ENCODE results near the gene PEX14. TPM values are rescaled to one million over a fixed set of nuclear protein-coding genes. Genes with fewer than 3 reads are reported as not detected.

Gene PEX14
- total RNA-seq, 3 donors from 2014 or later = 12.5 to 16.1 (median 14.8) TPM

GRCh38 chr1:10509809-10510509 is 35.2 kb downstream of the PEX14 start:
- TF ChIP-seq CTCF (IDR thresholded peaks at IDR 0.05) (no peak), POLR2AphosphoS5 (IDR thresholded peaks at IDR 0.05) (no peak), POLR2A (IDR thresholded peaks at IDR 0.05) (no peak)
- Histone ChIP-seq H3K4me3 (no peak overlapping the region), H3K36me3 (no peaks in the 10 kb centered on the region), H3K9me3 (no peaks in the 10 kb centered on the region), H3K4me1 (peaks cover 0 to 8% of the 10 kb centered on the region in 2 donors), H3K27me3 (no peaks in the 10 kb centered on the region), H3K27ac (peak overlapping the region; percentile 13 to 34)
- no peak for DNase-seq (ENCODE audit: low spot score in 2 of 2)
- intact Hi-C loops (cut with DNase I; ENCODE audit: low total_unique reads) = no loop called here

GRCh38 chr1:10510520-10511493 is 36.1 kb downstream of the PEX14 start:
- H3K36me3 ChIP-seq = no peaks in the 10 kb centered on the region
- H3K27ac ChIP-seq = peak overlapping the region; percentile 14 to 34
- DNase-seq (ENCODE audit: low spot score in 2 of 2) = no peak
- peaks cover 0 to 8% of the 10 kb centered on the region in 2 donors for H3K4me1 ChIP-seq
- H3K9me3 ChIP-seq = no peaks in the 10 kb centered on the region
- H3K27me3 ChIP-seq = no peaks in the 10 kb centered on the region
- intact Hi-C loops (cut with DNase I; ENCODE audit: low total_unique reads) = no loop called here
- H3K4me3 ChIP-seq = no peak overlapping the region
- TF ChIP-seq POLR2A (IDR thresholded peaks at IDR 0.05) (no peak), POLR2AphosphoS5 (IDR thresholded peaks at IDR 0.05) (no peak), CTCF (IDR thresholded peaks at IDR 0.05) (no peak)

- no peak for TF ChIP-seq POLR2AphosphoS5 (IDR thresholded peaks at IDR 0.05)
- TF ChIP-seq CTCF (IDR thresholded peaks at IDR 0.05) = no peak
- TF ChIP-seq POLR2A (IDR thresholded peaks at IDR 0.05) = no peak
- intact Hi-C loops (cut with DNase I; ENCODE audit: low total_unique reads) = no loop called here
- Histone ChIP-seq H3K4me1 (peaks cover 0 to 8% of the 10 kb centered on the region in 2 donors), H3K9me3 (no peaks in the 10 kb centered on the region), H3K27me3 (no peaks in the 10 kb centered on the region), H3K4me3 (no peak overlapping the region), H3K27ac (peak overlapping the region; percentile 12 to 14), H3K36me3 (no peaks in the 10 kb centered on the region)
- no peak for DNase-seq (ENCODE audit: low spot score in 2 of 2)
Observed at GRCh38 chr1:10511494-10511885, 36.7 kb downstream of the PEX14 start.

GRCh38 chr1:10513199-10513598 is 38.4 kb downstream of the PEX14 start:
- no peaks in the 10 kb centered on the region for H3K27me3 ChIP-seq
- no peaks in the 10 kb centered on the region for H3K9me3 ChIP-seq
- peaks cover 0 to 8% of the 10 kb centered on the region in 2 donors for H3K4me1 ChIP-seq
- no peaks in the 10 kb centered on the region for H3K36me3 ChIP-seq
- DNase-seq (ENCODE audit: low spot score in 2 of 2) = no peak
- H3K4me3 ChIP-seq = no peak overlapping the region
- intact Hi-C loops (cut with DNase I; ENCODE audit: low total_unique reads) = no loop called here
- TF ChIP-seq POLR2AphosphoS5 (IDR thresholded peaks at IDR 0.05) (no peak), POLR2A (IDR thresholded peaks at IDR 0.05) (no peak), CTCF (IDR thresholded peaks at IDR 0.05) (no peak)
- H3K27ac ChIP-seq = no peak overlapping the region

Data from breast epithelium (tissue), 4 donors.